ENCODE data around the gene GLT6D1.
"Not testable (repeated sequence)": the region's sequence is repeated elsewhere in the genome, so short reads cannot be mapped to it uniquely, and the experiment has no call there.

Gene GLT6D1
- total RNA-seq = 0 reads per million in 2 experiments

DNA sequence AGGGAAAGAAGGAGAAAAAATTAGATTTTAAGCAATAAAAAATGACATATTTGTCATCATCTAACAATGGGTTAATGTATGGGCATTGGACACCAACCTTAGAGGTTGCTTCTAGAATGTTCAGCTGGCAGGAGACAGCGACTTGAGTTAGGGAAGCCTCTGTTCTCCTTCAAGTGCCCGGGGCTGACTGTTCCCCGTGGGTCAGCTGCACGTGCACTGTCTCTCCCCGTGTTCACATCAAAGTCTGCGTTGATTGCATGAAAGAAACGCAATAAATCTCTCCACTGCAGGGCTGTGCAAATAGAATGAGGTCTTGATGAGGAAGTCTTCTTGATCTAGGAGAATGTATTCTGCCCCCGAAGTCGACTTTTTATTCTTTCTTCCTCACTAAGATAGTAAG lies at the start of gene GLT6D1:
Gene GLT6D1, minus strand, starts transcription at position 345 of the 400 bp plus-strand sequence. CDS start 353 bp downstream, outside the sequence.
- no peak for DNase-seq (ENCODE audit: low read depth)

- DNase-seq (ENCODE audit: low read depth) = no peak
Measured at GRCh38 chr9:135689011-135689410, 49.7 kb upstream of the GLT6D1 start.

DNA sequence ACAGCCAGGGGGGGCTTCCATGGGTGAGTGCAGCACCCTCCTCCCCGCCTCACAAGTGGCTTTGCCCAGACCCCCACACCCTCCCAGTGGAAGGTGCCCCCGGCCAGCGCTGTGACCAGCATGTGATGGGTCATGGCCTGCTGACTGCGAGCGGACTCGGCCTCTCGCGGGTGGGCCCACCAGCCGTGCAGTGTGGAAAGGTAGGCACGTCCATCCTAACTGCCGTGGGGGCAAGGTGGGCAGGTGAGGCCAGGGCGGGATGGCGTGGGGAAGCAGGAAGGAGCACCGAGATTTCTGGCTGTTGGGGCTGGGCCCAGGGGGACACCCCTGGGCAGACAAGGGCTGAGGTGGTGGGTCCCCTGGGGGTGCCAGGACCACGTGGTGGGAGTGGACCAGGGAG lies 47.9 kb upstream of the GLT6D1 start:
- DNase-seq (ENCODE audit: low read depth) = no peak

DNA sequence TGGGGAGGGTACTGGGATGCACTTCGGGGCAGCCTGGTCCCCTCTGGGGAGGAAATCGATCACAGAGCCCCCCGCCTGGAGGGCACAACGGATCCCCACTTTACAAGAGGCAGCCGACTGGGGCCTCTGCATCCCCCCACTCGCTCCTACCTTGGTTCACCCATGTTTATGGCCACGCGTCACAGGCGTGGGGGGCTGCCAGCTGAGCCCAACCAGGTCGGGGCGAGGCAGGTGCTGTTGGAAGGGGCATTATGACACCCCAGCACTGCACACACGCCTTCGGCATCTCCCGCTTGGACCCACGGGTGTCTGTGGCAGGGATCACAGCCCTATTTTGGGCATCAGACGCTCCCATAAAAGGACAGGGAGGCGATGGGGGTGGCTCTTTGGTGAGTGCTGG lies 45.4 kb upstream of the GLT6D1 start:
- DNase-seq (ENCODE audit: low read depth) = no peak

- no peak for DNase-seq (ENCODE audit: low read depth)
Measured at GRCh38 chr9:135683401-135684034, 44.2 kb upstream of the GLT6D1 start.

GRCh38 chr9:135681161-135681560 lies 41.8 kb upstream of the GLT6D1 start:
- no peak for DNase-seq (ENCODE audit: low read depth)

GRCh38 chr9:135680056-135680455 lies 40.7 kb upstream of the GLT6D1 start:
- no peak for DNase-seq (ENCODE audit: low read depth)

DNA sequence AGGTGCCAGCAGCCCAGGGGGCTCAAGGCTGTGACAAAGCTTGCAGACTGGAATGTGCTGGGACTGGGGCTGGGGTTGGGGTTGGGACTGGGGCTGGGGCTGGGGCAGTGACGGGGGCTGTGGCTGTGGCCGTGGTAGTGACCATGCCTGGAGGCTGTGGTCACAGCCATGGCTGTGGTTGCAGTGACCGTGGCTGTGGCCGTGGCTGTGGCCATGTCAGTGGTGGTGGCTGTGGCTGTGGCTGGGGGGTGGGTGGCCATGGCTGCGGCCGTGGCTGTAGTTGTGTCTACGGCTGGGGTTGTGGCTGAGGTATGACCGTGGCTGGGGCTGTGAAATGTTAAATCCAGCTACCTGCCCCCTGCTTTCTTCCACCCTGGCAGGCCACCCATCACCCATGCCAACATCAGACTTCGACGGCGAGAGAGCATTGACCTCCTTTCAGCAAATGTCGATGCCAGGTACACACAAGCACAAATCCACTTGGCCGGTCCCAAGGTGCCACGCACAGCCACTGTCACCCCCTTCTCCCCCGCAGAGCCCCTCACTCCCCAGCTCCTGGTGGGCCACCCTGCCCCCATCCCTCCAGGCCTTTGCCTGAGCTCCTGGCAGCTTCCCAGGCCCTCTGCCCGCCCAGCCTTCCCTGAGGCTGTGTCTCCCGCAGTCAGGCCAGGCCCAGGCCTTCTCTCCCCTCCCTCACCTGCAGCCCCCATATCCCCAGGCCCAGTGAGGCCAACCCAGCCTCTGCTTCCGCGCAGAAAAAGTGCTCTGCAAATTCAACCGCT lies 39.1 kb upstream of the GLT6D1 start:
- DNase-seq (ENCODE audit: low read depth) = no peak

- no peak for DNase-seq (ENCODE audit: low read depth)
Measured at GRCh38 chr9:135677641-135678168, 38.4 kb upstream of the GLT6D1 start.

GRCh38 chr9:135676891-135677290 lies 37.6 kb upstream of the GLT6D1 start:
- DNase-seq (ENCODE audit: low read depth) = no peak

- no peak for DNase-seq (ENCODE audit: low read depth)
Measured at GRCh38 chr9:135674977-135675376, 35.6 kb upstream of the GLT6D1 start.

GRCh38 chr9:135673941-135674340 lies 34.6 kb upstream of the GLT6D1 start:
- DNase-seq (ENCODE audit: low read depth) = no peak

DNA sequence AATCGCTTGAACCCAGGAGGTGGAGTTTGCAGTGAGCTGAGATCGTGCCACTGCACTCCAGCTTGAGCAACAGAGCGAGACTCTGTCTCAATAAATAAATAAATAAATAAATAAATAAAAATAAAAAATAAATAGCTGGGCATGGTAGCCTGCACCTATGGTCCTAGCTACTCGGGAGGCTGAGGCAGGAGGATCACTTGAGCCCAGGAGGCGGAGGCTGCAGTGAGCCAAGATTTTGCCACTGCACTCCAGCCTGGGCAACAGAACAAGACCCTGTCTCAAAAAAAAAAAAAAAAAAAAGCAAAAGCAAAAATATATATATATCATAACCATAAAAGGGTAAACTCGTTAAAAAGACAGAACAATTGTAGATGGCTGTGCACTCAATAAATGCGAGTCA lies 33.4 kb upstream of the GLT6D1 start:
- DNase-seq (ENCODE audit: low read depth) = not testable (repeated sequence)

- DNase-seq (ENCODE audit: low read depth) = no peak
Measured at GRCh38 chr9:135671591-135672041, 32.3 kb upstream of the GLT6D1 start.

GRCh38 chr9:135670721-135671590 lies 31.6 kb upstream of the GLT6D1 start:
- no peak for DNase-seq (ENCODE audit: low read depth)

DNA sequence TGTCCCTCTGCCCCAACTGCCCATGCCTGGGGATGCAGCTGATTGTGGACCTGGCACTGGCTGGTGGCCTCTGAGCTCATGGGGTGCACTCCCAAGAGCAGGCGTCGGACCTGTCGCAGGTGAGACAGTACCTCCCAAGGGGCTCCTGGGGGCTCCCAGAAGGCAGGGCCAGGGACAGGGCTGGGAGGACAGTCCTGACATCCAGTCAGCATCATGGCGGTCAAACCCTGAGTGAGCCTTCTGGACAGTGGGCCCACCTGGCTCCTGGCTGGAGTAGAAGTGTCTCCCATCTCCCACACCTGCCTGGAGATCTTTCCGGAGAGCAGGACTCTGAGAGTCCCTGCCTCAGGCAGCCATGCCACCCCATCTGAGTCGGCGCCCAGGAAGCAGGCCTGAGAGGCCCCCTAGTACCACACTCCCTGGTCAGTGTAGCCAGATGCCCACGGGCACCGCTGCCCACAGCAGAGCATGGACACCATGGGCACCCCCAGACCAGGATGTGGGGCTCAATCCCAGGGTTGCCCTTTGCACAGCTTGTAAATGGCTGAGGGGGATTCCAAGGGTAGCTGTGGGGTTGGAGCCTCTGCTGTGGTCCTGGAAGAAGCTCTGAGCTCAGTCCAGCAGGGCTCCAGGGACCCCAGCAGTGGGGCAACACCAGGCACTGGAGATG lies 30.4 kb upstream of the GLT6D1 start:
- no peak for DNase-seq (ENCODE audit: low read depth)

GRCh38 chr9:135669018-135669417 lies 29.7 kb upstream of the GLT6D1 start:
- not testable (repeated sequence) for DNase-seq (ENCODE audit: low read depth)

- DNase-seq (ENCODE audit: low read depth) = no peak
Measured at GRCh38 chr9:135667463-135668001, 28.2 kb upstream of the GLT6D1 start.

DNA sequence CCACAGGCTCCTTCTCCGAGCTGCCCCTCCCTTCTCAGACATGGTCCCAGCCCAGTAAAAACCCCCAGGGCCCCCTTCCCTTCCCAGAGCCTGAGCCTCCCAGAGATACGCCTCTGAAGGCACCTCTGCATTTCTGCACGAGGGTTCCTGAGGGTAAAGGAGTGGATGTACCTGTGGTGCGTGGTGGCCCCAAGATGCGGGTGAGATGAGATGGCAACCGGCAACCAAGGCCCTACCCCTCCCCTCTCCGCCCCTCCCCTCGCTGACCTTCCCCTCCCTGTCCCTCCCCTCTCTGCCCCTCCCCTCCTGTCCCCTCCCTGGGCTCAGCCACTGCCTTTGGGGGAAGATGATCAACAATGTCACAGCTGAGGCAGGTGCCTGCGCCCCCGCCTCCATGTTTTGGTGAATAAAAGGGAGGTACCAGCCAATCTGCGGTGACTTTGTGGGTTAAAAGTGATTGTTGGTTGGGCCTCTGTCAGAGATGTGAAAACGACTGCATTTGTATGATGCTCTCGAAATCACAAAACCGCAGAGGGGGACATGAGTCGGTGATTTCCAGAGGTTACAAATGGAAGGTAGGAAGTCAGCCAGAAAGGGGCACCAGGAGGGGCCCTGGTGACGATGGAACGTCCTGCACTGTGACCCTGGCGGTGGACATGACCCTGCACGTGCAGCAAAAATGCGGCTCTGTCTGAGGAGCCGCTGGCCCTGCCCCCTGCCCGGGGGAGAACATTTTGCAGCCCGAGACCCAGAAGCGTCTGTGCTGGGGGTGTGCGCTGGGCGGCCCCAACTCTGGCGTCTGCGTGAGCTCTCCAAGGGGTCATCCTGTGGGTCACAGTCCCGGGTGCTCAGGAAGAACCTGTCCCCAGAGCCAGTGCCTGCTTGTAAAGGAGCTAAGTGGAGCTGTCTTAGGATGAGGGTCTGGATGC lies 27.5 kb upstream of the GLT6D1 start:
- DNase-seq (ENCODE audit: low read depth) = no peak

GRCh38 chr9:135665795-135666189 lies 26.5 kb upstream of the GLT6D1 start:
- no peak for DNase-seq (ENCODE audit: low read depth)
